ENCODE results near the gene SYNGAP1.
A peak's percentile ranks its signal among the peaks of the same experiment; 100 is the strongest.

SYNGAP1 gene

DNA sequence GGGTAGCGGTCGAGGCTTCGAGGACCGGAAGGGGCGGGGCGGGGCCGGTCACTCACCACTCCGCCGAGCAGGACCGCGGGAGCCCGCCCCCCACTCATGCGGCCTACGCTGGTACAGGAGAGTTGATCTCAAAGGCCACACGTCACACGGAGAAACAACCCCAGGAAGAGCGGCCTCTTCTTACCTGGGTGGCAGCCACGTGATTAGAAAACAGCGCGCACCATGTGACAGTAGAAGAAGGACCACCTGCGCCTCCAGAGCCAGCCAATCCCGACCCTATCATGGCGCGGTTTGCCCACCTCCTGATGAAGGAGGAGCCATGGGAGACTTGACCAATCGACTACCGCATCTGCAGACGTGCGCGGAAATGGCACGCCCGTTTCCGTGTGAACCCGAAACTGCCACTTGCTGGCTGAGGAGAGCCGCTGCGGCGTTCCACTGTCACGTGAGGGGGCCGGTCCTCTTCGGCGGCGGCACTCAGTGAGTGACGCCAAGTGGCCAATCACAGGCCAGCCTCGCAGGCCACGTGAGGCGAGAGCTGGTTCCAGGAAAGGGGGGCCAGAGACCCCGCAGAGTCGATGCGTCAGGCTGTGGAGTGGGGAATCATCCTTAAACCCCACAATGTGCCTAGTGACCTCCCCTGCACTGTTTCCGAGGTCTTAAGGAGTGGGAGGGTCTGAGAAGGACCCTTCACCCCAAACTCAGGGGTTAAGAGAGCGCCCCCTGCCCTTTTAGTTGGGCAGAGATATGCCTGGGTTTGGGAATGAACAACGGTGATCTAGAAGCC lies 1.8 kb upstream of the SYNGAP1 start, which contains the start of gene CUTA:
Gene CUTA (minus strand): TSS at position 205 of the 787 bp plus-strand sequence. CDS start 107 bp downstream, at position 98.
- H3K27ac ChIP-seq (ENCODE audit: low read depth, low read length), result peak within 1 kb of the TSS; percentile 88
- peak within 1 kb of the TSS; percentile 72 for H3K4me3 ChIP-seq (ENCODE audit: low read length)
- no peaks in the 10 kb centered on the region for H3K27me3 ChIP-seq (ENCODE audit: control insufficient read depth, insufficient read depth, low read length)
- peak within 1 kb of the TSS; percentile 68 for H3K9ac ChIP-seq (ENCODE audit: low read length)
- peaks cover 20% of the 10 kb centered on the region for H3K4me1 ChIP-seq (ENCODE audit: control insufficient read depth, insufficient read depth, low read length)
- H3K36me3 ChIP-seq (ENCODE audit: control insufficient read depth, insufficient read depth, low read length), result peaks cover 22% of the 10 kb centered on the region

DNA sequence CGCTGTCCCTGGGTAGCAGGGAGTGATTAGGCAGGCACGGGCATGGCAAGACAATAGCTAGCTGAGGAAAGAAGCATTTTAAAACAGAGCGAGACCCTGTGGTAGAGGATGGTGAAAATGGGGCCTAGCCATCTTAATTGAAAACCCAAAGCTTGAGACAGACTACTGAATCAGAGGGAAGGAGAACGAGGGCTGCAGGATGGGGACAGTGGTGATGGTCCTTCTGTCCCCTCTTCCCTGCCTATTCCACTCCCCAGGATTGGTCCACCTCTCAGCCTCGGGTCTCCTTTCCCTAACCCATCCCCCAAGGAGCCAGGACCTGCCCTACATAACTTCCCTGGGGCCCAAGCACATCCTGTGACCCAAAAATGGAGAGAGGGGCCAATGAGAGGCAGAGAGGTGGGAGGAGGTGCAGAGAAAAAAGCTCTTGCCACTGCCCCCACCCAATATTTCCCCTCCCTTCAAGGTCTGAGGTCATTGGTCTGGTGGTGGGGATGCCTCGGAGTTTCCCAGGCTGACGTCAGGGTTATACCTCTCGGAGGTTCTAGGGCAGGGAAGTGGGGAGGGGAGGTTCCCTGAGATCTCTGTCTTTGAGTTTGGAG lies 1.1 kb upstream of the SYNGAP1 start:
- Histone ChIP-seq H3K4me3 (ENCODE audit: low read length) (peak overlapping the region; percentile 58), H3K27ac (ENCODE audit: low read depth, low read length) (peak overlapping the region; percentile 88), H3K27me3 (ENCODE audit: control insufficient read depth, insufficient read depth, low read length) (no peaks in the 10 kb centered on the region), H3K9ac (ENCODE audit: low read length) (peak overlapping the region; percentile 68), H3K36me3 (ENCODE audit: control insufficient read depth, insufficient read depth, low read length) (peaks cover 15% of the 10 kb centered on the region), H3K4me1 (ENCODE audit: control insufficient read depth, insufficient read depth, low read length) (peaks cover 20% of the 10 kb centered on the region)

DNA sequence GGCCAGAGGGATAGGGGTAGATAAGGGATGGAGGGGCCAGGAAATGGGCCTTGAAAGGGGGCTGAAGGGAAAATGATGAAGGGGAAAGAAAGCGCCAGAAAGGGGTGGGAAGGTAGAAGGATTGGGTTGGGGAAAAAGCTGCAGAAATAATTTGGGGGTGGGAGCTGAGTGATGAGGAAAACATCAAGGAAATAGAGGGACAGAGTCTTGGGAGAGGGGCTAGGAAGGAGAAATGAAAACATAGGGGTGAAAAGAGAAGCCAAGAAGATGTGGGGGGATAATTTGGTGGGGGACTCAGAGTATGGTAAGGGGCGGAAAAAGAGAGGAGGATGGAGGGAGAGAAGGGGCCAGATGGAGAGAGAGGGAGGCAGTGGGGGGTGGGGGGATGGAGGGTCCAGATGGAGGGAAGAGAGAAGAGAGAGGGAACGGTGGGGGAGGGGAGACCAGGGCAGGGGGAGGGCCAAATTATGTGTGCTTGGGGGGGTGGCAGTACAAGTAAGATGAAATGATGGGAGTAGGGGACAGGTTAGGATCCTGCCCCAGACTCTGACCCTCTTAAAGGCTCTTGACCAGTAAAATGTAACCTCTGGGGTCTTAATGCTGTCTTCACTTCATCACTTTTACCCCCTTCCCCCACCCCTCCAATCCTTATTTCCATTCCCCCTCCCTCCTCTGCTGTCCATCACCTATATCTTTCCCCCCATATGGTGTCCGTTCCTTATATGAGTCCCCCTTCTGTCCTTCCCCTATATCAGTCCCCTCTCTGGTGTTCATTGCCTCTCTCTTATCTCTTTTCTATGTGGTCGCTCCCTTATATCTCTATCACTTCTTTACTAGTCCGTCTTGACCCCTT lies 852 bp downstream of the SYNGAP1 start:
- peak overlapping the region; percentile 26 for H3K27ac ChIP-seq (ENCODE audit: low read depth, low read length)
- H3K36me3 ChIP-seq (ENCODE audit: control insufficient read depth, insufficient read depth, low read length), result peaks cover 4% of the 10 kb centered on the region
- H3K4me3 ChIP-seq (ENCODE audit: low read length), result peak overlapping the region; percentile 29
- H3K27me3 ChIP-seq (ENCODE audit: control insufficient read depth, insufficient read depth, low read length), result no peaks in the 10 kb centered on the region
- peaks cover 31% of the 10 kb centered on the region for H3K4me1 ChIP-seq (ENCODE audit: control insufficient read depth, insufficient read depth, low read length)
- no peak overlapping the region for H3K9ac ChIP-seq (ENCODE audit: low read length)

DNA sequence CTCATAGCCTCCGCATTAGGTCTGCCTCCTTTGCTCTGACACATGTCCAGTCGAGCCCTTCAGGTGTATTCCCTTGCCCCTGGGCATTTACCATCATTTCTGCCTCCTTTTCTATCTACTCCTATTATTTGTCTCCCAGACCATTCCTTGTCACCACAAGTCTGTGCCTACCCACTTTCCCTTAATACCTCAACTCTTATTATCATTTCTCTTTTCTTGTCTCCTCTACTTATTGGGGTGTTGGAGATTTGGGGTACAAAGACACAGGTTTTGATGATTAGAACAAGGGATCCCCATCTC lies 1.4 kb downstream of the SYNGAP1 start:
- Histone ChIP-seq H3K27ac (ENCODE audit: low read depth, low read length) (no peak overlapping the region), H3K27me3 (ENCODE audit: control insufficient read depth, insufficient read depth, low read length) (no peaks in the 10 kb centered on the region), H3K4me1 (ENCODE audit: control insufficient read depth, insufficient read depth, low read length) (peaks cover 31% of the 10 kb centered on the region), H3K4me3 (ENCODE audit: low read length) (no peak overlapping the region), H3K36me3 (ENCODE audit: control insufficient read depth, insufficient read depth, low read length) (no peaks in the 10 kb centered on the region), H3K9ac (ENCODE audit: low read length) (no peak overlapping the region)

DNA sequence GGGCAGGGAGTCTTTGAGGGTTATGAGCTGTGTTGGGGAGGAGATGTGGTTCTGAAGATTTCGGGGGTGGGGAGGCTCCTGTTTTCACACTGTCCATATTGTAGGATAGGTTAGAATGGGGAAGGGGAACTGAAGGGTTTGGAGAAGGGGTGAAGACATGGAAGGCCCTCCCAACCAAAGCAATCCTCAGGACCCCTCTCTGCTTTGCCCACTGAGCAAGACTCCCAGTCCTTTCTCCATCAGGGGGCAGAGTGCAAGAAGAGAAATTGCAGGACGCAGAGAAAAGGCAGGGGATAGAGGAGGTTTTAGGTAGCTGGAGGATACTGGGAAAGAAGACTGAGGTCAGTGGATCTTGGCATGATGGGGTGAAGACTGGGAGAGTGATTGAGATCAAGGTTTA lies 3.9 kb downstream of the SYNGAP1 start:
- Histone ChIP-seq H3K36me3 (ENCODE audit: control insufficient read depth, insufficient read depth, low read length) (no peaks in the 10 kb centered on the region), H3K9ac (ENCODE audit: low read length) (no peak overlapping the region), H3K27me3 (ENCODE audit: control insufficient read depth, insufficient read depth, low read length) (no peaks in the 10 kb centered on the region), H3K4me3 (ENCODE audit: low read length) (no peak overlapping the region), H3K27ac (ENCODE audit: low read depth, low read length) (no peak overlapping the region), H3K4me1 (ENCODE audit: control insufficient read depth, insufficient read depth, low read length) (peaks cover 33% of the 10 kb centered on the region)

DNA sequence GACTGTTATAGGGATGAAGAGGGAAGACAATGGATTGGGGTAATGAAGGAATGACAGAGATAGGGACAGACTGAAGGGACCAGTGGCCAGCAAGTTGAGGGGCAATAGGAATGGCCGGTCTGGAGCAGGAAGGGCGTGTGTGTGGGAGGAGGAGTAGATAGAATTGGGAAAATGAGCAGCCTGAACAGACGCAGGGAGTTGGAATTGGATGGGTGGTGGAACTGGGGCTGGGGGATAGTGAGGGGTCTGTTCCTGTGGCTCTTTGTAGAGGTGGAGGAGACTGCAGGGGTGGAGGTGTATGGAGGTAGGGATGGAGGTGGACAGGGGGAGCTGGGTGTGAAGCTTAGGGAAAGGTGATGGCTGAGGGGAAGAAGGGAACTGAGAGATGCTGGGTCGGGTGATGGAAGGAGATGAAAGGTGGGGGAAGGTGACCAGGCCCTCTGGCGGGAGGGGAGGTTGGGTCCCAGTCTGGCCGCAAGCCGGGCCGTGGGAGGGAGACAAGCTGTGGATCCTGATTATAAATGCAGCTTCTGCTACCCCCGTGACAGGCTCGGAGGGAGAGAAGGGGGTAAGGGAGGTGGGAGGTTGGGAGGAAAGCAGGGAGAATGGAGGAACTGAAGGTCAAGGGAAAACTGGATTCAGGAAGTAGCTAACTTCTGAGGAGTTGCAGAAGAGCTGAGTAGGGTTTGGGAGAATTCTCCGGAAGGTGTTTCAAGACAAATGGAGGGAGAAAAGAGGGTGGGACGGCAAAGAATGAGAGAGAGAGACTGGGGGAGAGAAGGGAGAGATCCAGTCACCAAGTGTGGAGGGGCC lies 5.2 kb downstream of the SYNGAP1 start:
- Histone ChIP-seq H3K36me3 (ENCODE audit: control insufficient read depth, insufficient read depth, low read length) (no peaks in the 10 kb centered on the region), H3K27ac (ENCODE audit: low read depth, low read length) (peak overlapping the region; percentile 83), H3K4me3 (ENCODE audit: low read length) (peak overlapping the region; percentile 64), H3K9ac (ENCODE audit: low read length) (peak overlapping the region; percentile 64), H3K27me3 (ENCODE audit: control insufficient read depth, insufficient read depth, low read length) (no peaks in the 10 kb centered on the region), H3K4me1 (ENCODE audit: control insufficient read depth, insufficient read depth, low read length) (peaks cover 23% of the 10 kb centered on the region)

DNA sequence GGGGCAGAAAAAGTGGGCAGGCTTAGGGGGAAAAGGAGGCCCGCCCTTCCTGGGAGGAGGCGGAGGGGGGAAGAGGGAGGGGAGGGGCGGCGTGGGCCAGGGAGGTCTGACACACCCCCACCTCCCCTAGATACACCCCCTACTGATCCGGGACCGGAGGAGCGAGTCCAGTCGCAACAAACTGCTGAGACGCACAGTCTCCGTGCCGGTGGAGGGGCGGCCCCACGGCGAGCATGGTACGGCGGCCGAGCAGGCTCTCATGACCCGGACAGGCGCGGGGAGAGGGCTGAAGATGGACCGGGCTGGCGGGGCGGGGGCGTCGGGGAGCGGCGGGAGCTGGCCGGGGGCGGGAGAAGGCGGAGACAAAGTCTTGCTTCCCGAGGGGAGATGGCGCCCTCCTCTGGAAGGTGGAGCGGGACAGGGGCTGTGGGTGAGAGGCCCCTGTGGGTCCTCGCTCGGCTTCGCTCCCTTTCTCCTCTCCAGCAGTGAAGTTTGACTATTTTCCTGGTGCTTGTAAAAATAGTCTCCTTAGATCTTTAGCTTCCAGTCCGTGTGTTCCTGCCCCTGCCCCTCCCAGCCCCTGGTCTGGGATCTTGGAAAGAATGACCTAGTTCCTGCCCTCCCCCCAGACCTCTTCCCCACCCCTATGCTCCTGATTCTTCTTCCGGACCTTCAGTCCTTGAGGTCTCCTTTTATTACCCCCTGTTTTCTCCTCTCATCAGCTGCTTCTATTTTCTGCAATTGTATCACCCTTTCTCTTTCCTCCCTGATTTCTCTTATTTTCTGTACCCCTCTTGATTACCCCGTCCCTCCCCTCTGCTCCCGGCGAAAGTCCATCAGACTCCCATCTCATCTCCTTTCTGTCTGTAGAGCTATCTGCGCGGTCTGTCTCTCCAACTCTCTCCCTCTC lies 6.1 kb downstream of the SYNGAP1 start:
- H3K4me3 ChIP-seq (ENCODE audit: low read length), result peak overlapping the region; percentile 64
- H3K27me3 ChIP-seq (ENCODE audit: control insufficient read depth, insufficient read depth, low read length), result no peaks in the 10 kb centered on the region
- H3K9ac ChIP-seq (ENCODE audit: low read length), result no peak overlapping the region
- no peaks in the 10 kb centered on the region for H3K36me3 ChIP-seq (ENCODE audit: control insufficient read depth, insufficient read depth, low read length)
- peak overlapping the region; percentile 83 for H3K27ac ChIP-seq (ENCODE audit: low read depth, low read length)
- H3K4me1 ChIP-seq (ENCODE audit: control insufficient read depth, insufficient read depth, low read length), result peaks cover 26% of the 10 kb centered on the region

DNA sequence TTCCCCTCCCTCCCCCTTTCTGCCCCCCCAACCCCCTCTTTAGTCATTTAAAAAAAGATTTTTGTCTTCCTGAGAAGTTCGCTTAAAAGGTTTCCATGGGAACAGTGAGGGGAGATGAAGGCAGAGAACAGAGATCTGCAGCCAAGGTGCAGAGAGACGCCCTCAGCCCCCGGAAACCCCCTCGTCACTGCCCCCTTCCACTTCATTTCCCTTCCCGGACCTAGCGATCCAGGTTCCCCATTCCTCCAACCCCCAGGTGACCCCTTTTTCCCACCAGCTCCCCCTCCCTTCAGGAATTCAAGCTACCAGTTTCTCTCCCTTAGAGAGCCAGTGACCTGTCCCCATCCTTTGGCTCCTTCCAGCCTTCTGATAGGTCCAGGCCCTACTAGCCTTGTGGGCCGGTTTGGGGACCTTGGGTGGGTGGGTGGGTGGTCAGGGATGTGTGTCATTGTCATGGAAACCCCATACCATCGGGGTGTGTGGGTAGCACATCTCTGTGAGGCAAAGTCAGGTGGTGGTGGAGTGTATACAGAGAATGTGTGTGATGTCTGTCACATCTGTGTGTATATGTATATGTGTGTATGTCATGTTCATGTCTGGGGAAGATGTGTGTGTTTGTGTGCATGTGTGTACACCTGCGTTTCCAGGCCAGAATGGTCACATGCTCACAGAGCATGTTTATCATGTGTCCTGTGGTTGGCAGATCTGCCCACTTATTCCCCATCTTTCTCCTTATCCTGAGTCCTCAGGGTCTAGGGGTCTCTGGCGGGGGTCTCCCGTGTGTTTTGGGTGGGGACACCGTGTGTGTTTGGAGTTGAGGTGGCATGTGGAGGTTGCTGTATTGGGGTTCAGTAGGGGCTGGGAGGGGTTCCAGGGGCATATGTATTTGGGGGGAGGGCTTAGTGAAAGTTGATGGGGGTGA lies 7.0 kb downstream of the SYNGAP1 start:
- peaks cover 31% of the 10 kb centered on the region for H3K4me1 ChIP-seq (ENCODE audit: control insufficient read depth, insufficient read depth, low read length)

DNA sequence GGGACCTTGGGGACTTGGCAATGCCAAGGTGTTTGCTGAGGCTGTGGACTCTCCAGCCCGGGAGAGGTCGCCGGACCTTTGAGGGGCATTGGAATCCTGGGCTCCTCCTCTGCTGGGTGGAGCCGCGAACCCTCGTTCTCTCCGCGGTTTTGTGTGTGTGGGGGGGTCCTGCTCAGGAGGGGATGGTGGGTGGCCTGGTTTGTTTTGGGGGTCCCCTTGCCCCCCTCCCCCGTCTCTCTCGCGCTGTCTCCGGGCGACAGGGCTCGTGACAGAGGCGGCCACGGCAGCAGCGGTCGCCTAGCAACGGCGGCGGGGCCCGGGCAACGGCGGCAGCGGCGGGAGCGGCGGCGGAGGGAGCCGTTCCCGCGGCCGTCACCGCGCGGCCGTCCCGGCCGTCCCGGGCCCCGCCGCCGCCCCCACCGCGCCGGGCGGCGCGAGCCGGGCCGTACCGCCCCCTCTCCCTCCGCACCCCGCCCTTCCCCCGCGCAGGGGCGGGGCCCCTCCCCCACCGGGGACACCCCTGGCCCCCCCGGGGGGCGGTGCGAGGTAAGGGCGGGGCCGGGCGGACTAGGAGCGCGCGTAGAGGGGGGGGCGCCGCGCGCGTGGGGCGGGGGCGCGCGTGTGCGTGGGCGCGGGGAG lies 7.8 kb downstream of the SYNGAP1 start:
- Histone ChIP-seq H3K27ac (ENCODE audit: low read depth, low read length) (peak overlapping the region; percentile 74), H3K4me1 (ENCODE audit: control insufficient read depth, insufficient read depth, low read length) (peaks cover 31% of the 10 kb centered on the region), H3K27me3 (ENCODE audit: control insufficient read depth, insufficient read depth, low read length) (no peaks in the 10 kb centered on the region), H3K4me3 (ENCODE audit: low read length) (peak overlapping the region; percentile 56), H3K36me3 (ENCODE audit: control insufficient read depth, insufficient read depth, low read length) (no peaks in the 10 kb centered on the region), H3K9ac (ENCODE audit: low read length) (no peak overlapping the region)

More for the DNA sequence above, 7.0 kb downstream of the SYNGAP1 start:
- H3K4me3 ChIP-seq (ENCODE audit: low read length), result peak overlapping the region; percentile 56
- H3K36me3 ChIP-seq (ENCODE audit: control insufficient read depth, insufficient read depth, low read length), result no peaks in the 10 kb centered on the region
- peak overlapping the region; percentile 83 for H3K27ac ChIP-seq (ENCODE audit: low read depth, low read length)
- H3K27me3 ChIP-seq (ENCODE audit: control insufficient read depth, insufficient read depth, low read length), result no peaks in the 10 kb centered on the region
- H3K9ac ChIP-seq (ENCODE audit: low read length), result no peak overlapping the region

DNA sequence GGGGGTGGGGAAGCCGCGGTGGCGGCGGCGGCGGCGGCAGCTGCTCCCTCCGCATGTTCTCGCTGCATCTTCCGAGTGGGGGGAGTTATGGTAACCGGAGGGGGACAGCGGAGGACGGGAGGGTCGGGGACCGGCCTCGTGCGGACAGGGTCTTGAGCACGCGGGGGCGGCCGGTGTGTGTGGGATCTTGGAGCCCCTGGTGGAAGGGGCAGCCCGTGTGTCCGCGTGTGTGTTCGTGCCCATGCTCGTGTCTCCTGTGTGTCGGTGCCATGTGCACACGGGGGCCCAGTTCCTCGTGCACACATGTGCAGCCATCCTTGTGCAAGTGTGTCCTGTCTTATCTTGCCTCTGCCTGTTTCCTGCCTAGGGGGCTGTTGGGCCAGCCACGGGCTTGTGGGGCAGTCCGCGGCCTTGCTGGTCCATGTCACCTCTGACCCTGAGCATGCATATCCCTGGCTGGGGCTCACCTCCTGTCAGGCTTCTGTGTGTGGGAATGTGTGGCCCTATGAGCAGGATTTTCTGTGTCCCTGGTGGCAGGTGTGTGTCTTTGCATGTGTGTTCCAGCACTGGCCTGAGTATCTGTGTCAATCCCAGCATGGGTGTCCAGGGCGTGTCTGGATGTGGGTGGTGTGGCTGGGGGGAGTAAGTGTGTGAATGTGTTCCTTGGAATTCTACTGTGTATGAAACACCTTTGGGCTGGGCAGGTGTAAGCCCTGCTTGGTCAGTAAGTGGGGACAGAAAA lies 8.5 kb downstream of the SYNGAP1 start:
- peak overlapping the region; percentile 46 for H3K4me3 ChIP-seq (ENCODE audit: low read length)
- no peaks in the 10 kb centered on the region for H3K36me3 ChIP-seq (ENCODE audit: control insufficient read depth, insufficient read depth, low read length)
- H3K4me1 ChIP-seq (ENCODE audit: control insufficient read depth, insufficient read depth, low read length), result peaks cover 34% of the 10 kb centered on the region
- H3K9ac ChIP-seq (ENCODE audit: low read length), result peak overlapping the region; percentile 58
- peak overlapping the region; percentile 74 for H3K27ac ChIP-seq (ENCODE audit: low read depth, low read length)
- H3K27me3 ChIP-seq (ENCODE audit: control insufficient read depth, insufficient read depth, low read length), result no peaks in the 10 kb centered on the region
